Ovary (tissue), 9 donors: Measurements from ENCODE around the gene CDH24. TPM values are rescaled to one million over a fixed set of nuclear protein-coding genes. Genes with fewer than 3 reads are reported as not detected.
"Not testable (repeated sequence)": the region's sequence is repeated elsewhere in the genome, so short reads cannot be mapped to it uniquely, and the experiment has no call there.

Source experiments
- DNase-seq, 5 donors: peaks; one replicate each; pipeline ENCODE4 v3.0.0-alpha.2; 2019 to 2020
- H3K27ac ChIP-seq, 2 donors: fragments of 200-600 bp; one replicate each; pipeline versions ENCODE4 v1.5.1 to v1.8.0; 2019 to 2022
- H3K27me3 ChIP-seq: fragments of 200-600 bp; one replicate; pipeline ENCODE4 v1.8.0; 2022
- H3K36me3 ChIP-seq: fragments of 200-600 bp; sonication (generic); one replicate; pipeline ENCODE4 v1.5.1; 2019
- H3K4me1 ChIP-seq: one replicate; pipeline ENCODE4 v1.8.1; 2013; ENCODE audit warnings: mild to moderate bottlenecking, moderate library complexity; ENCODE audit not compliant: insufficient read depth
- H3K4me3 ChIP-seq: fragments of 200-600 bp; sonication (generic); one replicate; pipeline ENCODE4 v1.5.1; 2017
- H3K9me3 ChIP-seq, 2 donors: fragments of 200-600 bp in 1 of 2; sonication (generic) in 1 of 2; one replicate each; pipeline versions ENCODE4 v1.5.1 to v1.8.1; 2013 to 2019; ENCODE audit warnings: mild to moderate bottlenecking in 1 of 2, moderate library complexity in 1 of 2
- CTCF ChIP-seq, 3 donors: fragments of 450-650 bp in 2 of 3; fragments of 200-600 bp in 1 of 3; IDR thresholded peaks; one replicate each; pipeline versions ENCODE4 v1.5.1 to v1.8.0; 2016 to 2022; ENCODE audit warnings: antibody characterized with exemption in 3 of 3, mild to moderate bottlenecking in 1 of 3
- EP300 ChIP-seq: sonication (generic); formaldehyde crosslinking; IDR thresholded peaks from one replicate; pipeline ENCODE4 v1.6.1; 2017; ENCODE audit warnings: antibody characterized with exemption
- POLR2A ChIP-seq: fragments of 450-650 bp; IDR thresholded peaks from one replicate; pipeline ENCODE4 v1.6.1; 2017; ENCODE audit warnings: antibody characterized with exemption, mild to moderate bottlenecking, moderate library complexity
- whole genome bisulfite sequencing, 3 donors: extraction: QIAGEN DNeasy Blood & Tissue Kit in 1 of 3; methylation state at CpG; one replicate each; pipeline versions ENCODE4 v1.1.5 to v1.1.7; 2013 to 2017; 5-methylcytosine and 5-hydroxymethylcytosine counted together
- intact Hi-C, 4 donors: fragments of 100-400 bp; cut with DNase I; formaldehyde crosslinking; loops; one replicate each; pipeline versions ENCODE4 v1.11.0 to v1.15.1; 2022 to 2023
- polyA plus RNA-seq, 2 donors: library from polyadenylated mRNA; stranded (reverse); fragments of 200-250 nt in 1 of 2; fragments of 350-450 nt in 1 of 2; fragmentation: Illumina TruSeq in 1 of 2; extraction: RNeasy Lipid Tissue Mini Kit (QIAGEN cat#74804) in 1 of 2; gene quantifications; one replicate each; pipeline ENCODE4 v1.2.3, GENCODE V29; 2013 to 2014
- total RNA-seq, 7 donors: library from RNA; depleted of rRNA in 2 of 7; stranded (reverse); fragments of >200 nt in 2 of 7; fragmentation: NEBNext Ultra II Directional in 3 of 7; extraction: Animal tissue kit (Norgen Biotek cat#: 25700) in 3 of 7; gene quantifications; one replicate each; pipeline versions ENCODE4 v1.1.0 to v1.2.4, GENCODE V29; 2016 to 2023
- donor health status: DM: no; HTN: no; CAD: no; lungs with moderate emphysema.
- donor health status: DM: no; HTN: no; CAD: no.
- donor health status: Bipolar disorder and iron deficiency.
- donor health status: DM: yes; HTN: yes; CAD: no.
- donor health status: DM: no; HTN: no; CAD: no.
- donor health status: DM: yes; HTN: yes; CAD: no.

The CDH24 gene
- total and polyA plus RNA-seq, 9 donors, result 1.0 to 6.6 (median 2.3) TPM

GRCh38 chr14:23005451-23006187 lies 51.7 kb downstream of the CDH24 start:
- TF ChIP-seq CTCF (IDR thresholded peaks at IDR 0.05) (no peak), POLR2A (no peak), EP300 (no peak)
- Histone ChIP-seq H3K36me3 (no peaks in the 10 kb centered on the region), H3K27me3 (no peaks in the 10 kb centered on the region), H3K9me3 (no peaks in the 10 kb centered on the region), H3K4me1 (peaks cover 6% of the 10 kb centered on the region), H3K27ac (no peak overlapping the region), H3K4me3 (no peak overlapping the region)
- no peak for DNase-seq
- WGBS, 3 donors, result 67 to 76% (median 72%) methylated on average over 3 of the region's 3 CpGs
- intact Hi-C loops, result loop anchor here in 1 of 4 donors (5.0 kb wide), 1 partner anchor 297 kb away; the partner anchor contains the start of gene PPP1R3E

- H3K27ac ChIP-seq, H3K4me1 ChIP-seq, H3K27me3 ChIP-seq, H3K4me3 ChIP-seq, H3K36me3 ChIP-seq, DNase-seq, H3K9me3 ChIP-seq, intact Hi-C loops: not testable (repeated sequence)
- 90 to 98% (median 97%) methylated on average over 4 of the region's 4 CpGs for WGBS, 3 donors
Observed at GRCh38 chr14:23004274-23004673, 53.0 kb downstream of the CDH24 start.

- WGBS, 3 donors, result 95 to 97% (median 95%) methylated on average over 3 of the region's 3 CpGs
- TF ChIP-seq EP300, result no peak
- TF ChIP-seq CTCF (IDR thresholded peaks at IDR 0.05), result no peak
- no peak for TF ChIP-seq POLR2A
Observed at GRCh38 chr14:23002592-23002991, 54.7 kb downstream of the CDH24 start.

GRCh38 chr14:23000860-23001259 lies 56.5 kb downstream of the CDH24 start:
- Histone ChIP-seq H3K9me3 (no peaks in the 10 kb centered on the region), H3K27me3 (no peaks in the 10 kb centered on the region), H3K4me1 (peaks cover 4% of the 10 kb centered on the region), H3K36me3 (no peaks in the 10 kb centered on the region), H3K27ac (no peak overlapping the region), H3K4me3 (no peak overlapping the region)
- intact Hi-C loops, result no loop called here
- 97 to 98% (median 97%) methylated on average over 2 of the region's 2 CpGs for WGBS, 3 donors
- TF ChIP-seq CTCF (IDR thresholded peaks at IDR 0.05) (no peak), EP300 (no peak), POLR2A (no peak)
- DNase-seq, result no peak

More at GRCh38 chr14:23002592-23002991, 54.7 kb downstream of the CDH24 start:
- no peak overlapping the region for H3K27ac ChIP-seq
- H3K4me3 ChIP-seq, result no peak overlapping the region
- peaks cover 4% of the 10 kb centered on the region for H3K4me1 ChIP-seq
- no peak for DNase-seq
- no peaks in the 10 kb centered on the region for H3K27me3 ChIP-seq
- no peaks in the 10 kb centered on the region for H3K36me3 ChIP-seq
- intact Hi-C loops, result no loop called here
- H3K9me3 ChIP-seq, result no peaks in the 10 kb centered on the region

GRCh38 chr14:22998329-22999012 lies 58.8 kb downstream of the CDH24 start:
- Histone ChIP-seq H3K36me3 (no peaks in the 10 kb centered on the region), H3K4me3 (no peak overlapping the region), H3K4me1 (peaks cover 7% of the 10 kb centered on the region), H3K27me3 (no peaks in the 10 kb centered on the region), H3K27ac (no peak overlapping the region), H3K9me3 (no peaks in the 10 kb centered on the region)
- DNase-seq, result no peak
- intact Hi-C loops, result loop anchor here in 1 of 4 donors (5.0 kb wide), 1 partner anchor 54 kb away; no protein-coding TSS in a partner anchor
- 76 to 83% (median 82%) methylated on average over 16 of the region's 16 CpGs for WGBS, 3 donors
- TF ChIP-seq CTCF (IDR thresholded peaks at IDR 0.05), result no peak
- no peak for TF ChIP-seq EP300
- no peak for TF ChIP-seq POLR2A
